H1 (cell line): ENCODE results near the gene PTMA. TPM values are rescaled to one million over a fixed set of nuclear protein-coding genes. Genes with fewer than 3 reads are reported as not detected.
A peak's percentile ranks its signal among the peaks of the same experiment; 100 is the strongest.

Source experiments
- CTCF ChIA-PET: fragments of 300-600 bp; sonication (Branson Sonifier 250); formaldehyde crosslinking; loops from one replicate; lab custom pipeline; 2021; ENCODE audit not compliant: partially characterized antibody; lab: Charles Lee
- POLR2A ChIA-PET: fragments of 300-600 bp; sonication (Branson Sonifier 250); formaldehyde crosslinking; loops from one replicate; lab custom pipeline; 2021; ENCODE audit warnings: inconsistent platforms; ENCODE audit not compliant: partially characterized antibody; lab: Charles Lee
- DNase-seq, 2 experiments: peaks; one replicate each; pipeline versions ENCODE4 v3.0.0 to v3.0.0-alpha.2; 2010 to 2022; ENCODE audit warnings: low spot score in 2 of 2, low read depth in 1 of 2, mixed read lengths in 1 of 2
- FAIRE-seq: peaks from 2 replicates; lab custom pipeline; 2011; peaks lifted over from hg19 to GRCh38; lab: Jason Lieb, UNC
- H2AFZ ChIP-seq: 2 replicates; pipeline ENCODE4 v1.8.1; 2012; ENCODE audit warnings: low read length, inconsistent platforms
- H2AK5ac ChIP-seq: 2 replicates; pipeline ENCODE4 v1.6.1; 2013; ENCODE audit warnings: low read depth, low read length
- H2BK120ac ChIP-seq: replicated peaks from 2 replicates; pipeline ENCODE3; 2013; ENCODE audit warnings: low read depth, low read length, inconsistent platforms
- H2BK12ac ChIP-seq: 2 replicates; pipeline ENCODE4 v1.6.1; 2013; ENCODE audit warnings: low read depth, low read length
- H2BK15ac ChIP-seq: 2 replicates; pipeline ENCODE4 v1.6.1; 2013; ENCODE audit warnings: low read length
- H2BK20ac ChIP-seq: 2 replicates; pipeline ENCODE4 v1.6.1; 2013; ENCODE audit warnings: low read length
- H2BK5ac ChIP-seq: 2 replicates; pipeline ENCODE4 v1.6.1; 2013; ENCODE audit warnings: low read depth, low read length
- H3K14ac ChIP-seq: 2 replicates; pipeline ENCODE4 v1.6.1; 2013; ENCODE audit warnings: inconsistent platforms; ENCODE audit not compliant: insufficient read length
- H3K18ac ChIP-seq: 2 replicates; pipeline ENCODE4 v1.6.1; 2013; ENCODE audit warnings: low read length; ENCODE audit errors: extremely low read depth
- H3K23ac ChIP-seq: 2 replicates; pipeline ENCODE4 v1.6.1; 2013; ENCODE audit warnings: inconsistent platforms; ENCODE audit not compliant: insufficient read length
- H3K23me2 ChIP-seq: 2 replicates; pipeline ENCODE4 v1.6.1; 2013; ENCODE audit warnings: low read depth, low read length
- H3K27ac ChIP-seq: 2 replicates; pipeline ENCODE4 v1.6.1; 2011; ENCODE audit warnings: low read depth, low read length, inconsistent platforms
- H3K27me3 ChIP-seq, 4 experiments: replicated peaks in 1 of 4; 1 replicate in 1 of 4; 2 replicates in 3 of 4; pipeline versions ENCODE4 v1.6.1 to v1.8.1; 2011 to 2013; ENCODE audit warnings: low read length in 3 of 4, mild to moderate bottlenecking in 3 of 4, inconsistent platforms in 2 of 4, mixed read lengths in 2 of 4, moderate library complexity in 1 of 4; ENCODE audit not compliant: control insufficient read depth in 3 of 4, insufficient read depth in 3 of 4; ENCODE audit errors: extremely low read depth in 1 of 4
- H3K36me3 ChIP-seq, 4 experiments: 2 replicates each; pipeline versions ENCODE4 v1.6.1 to v1.8.1; 2011 to 2013; ENCODE audit warnings: mild to moderate bottlenecking in 4 of 4, low read length in 3 of 4, moderate library complexity in 2 of 4, control low read depth in 1 of 4, inconsistent platforms in 1 of 4; ENCODE audit not compliant: insufficient read depth in 4 of 4, control insufficient read depth in 2 of 4
- H3K4ac ChIP-seq: replicated peaks from 2 replicates; pipeline ENCODE3; 2013; ENCODE audit warnings: low read length, low read depth, mixed read lengths, inconsistent platforms; ENCODE audit not compliant: insufficient read length
- H3K4me1 ChIP-seq, 4 experiments: replicated peaks in 1 of 4; 1 replicate in 1 of 4; 2 replicates in 3 of 4; pipeline versions ENCODE4 v1.6.1 to v1.8.1; 2011 to 2013; ENCODE audit warnings: low read length in 3 of 4, inconsistent platforms in 2 of 4, mixed read lengths in 1 of 4; ENCODE audit not compliant: insufficient read depth in 4 of 4, control insufficient read depth in 3 of 4
- H3K4me2 ChIP-seq, 2 experiments: 2 replicates each; pipeline versions ENCODE4 v1.6.1 to v1.8.1; 2011 to 2013; ENCODE audit warnings: low read depth in 2 of 2, low read length in 2 of 2, control low read depth in 1 of 2, inconsistent platforms in 1 of 2, mild to moderate bottlenecking in 1 of 2; ENCODE audit not compliant: insufficient read depth in 1 of 2
- H3K4me3 ChIP-seq, 4 experiments: fragments of 200-600, 300-600 bp in 1 of 4; sonication (generic), shearing (Covaris generic), sonication (Bioruptor Twin) in 1 of 4; 2 replicates each; pipeline versions ENCODE4 v1.5.1 to v1.8.1; 2011 to 2016; ENCODE audit warnings: low read length in 4 of 4, low read depth in 3 of 4, control low read depth in 2 of 4, inconsistent platforms in 2 of 4, mild to moderate bottlenecking in 2 of 4, mixed read lengths in 1 of 4, moderate library complexity in 1 of 4; ENCODE audit not compliant: insufficient read depth in 2 of 4; ENCODE audit errors: extremely low read depth in 1 of 4
- H3K56ac ChIP-seq: replicated peaks from 2 replicates; pipeline ENCODE3; 2013; ENCODE audit warnings: low read depth, mild to moderate bottlenecking, mixed read lengths, low read length, inconsistent platforms; ENCODE audit not compliant: insufficient read length
- H3K79me1 ChIP-seq: 2 replicates; pipeline ENCODE4 v1.6.1; 2013; ENCODE audit warnings: low read depth, low read length, control low read depth
- H3K79me2 ChIP-seq, 2 experiments: 2 replicates each; pipeline versions ENCODE4 v1.6.1 to v1.8.1; 2012 to 2013; ENCODE audit warnings: low read length in 2 of 2, mild to moderate bottlenecking in 2 of 2, inconsistent platforms in 1 of 2; ENCODE audit not compliant: insufficient read depth in 2 of 2, control insufficient read depth in 1 of 2
- H3K9ac ChIP-seq, 4 experiments: replicated peaks in 1 of 4; 1 replicate in 1 of 4; 2 replicates in 3 of 4; pipeline versions ENCODE4 v1.6.1 to v1.8.1; 2011 to 2013; ENCODE audit warnings: low read depth in 3 of 4, low read length in 3 of 4, control low read depth in 2 of 4, mild to moderate bottlenecking in 2 of 4, moderate library complexity in 2 of 4, inconsistent platforms in 1 of 4; ENCODE audit errors: extremely low read depth in 1 of 4
- H3K9me3 ChIP-seq, 2 experiments: 2 replicates each; pipeline versions ENCODE4 v1.6.1 to v1.8.1; 2012 to 2013; ENCODE audit warnings: mild to moderate bottlenecking in 2 of 2, moderate library complexity in 2 of 2, control low read depth in 1 of 2, inconsistent platforms in 1 of 2, low read depth in 1 of 2, low read length in 1 of 2, mixed read lengths in 1 of 2; ENCODE audit not compliant: insufficient read depth in 2 of 2
- H4K20me1 ChIP-seq, 2 experiments: replicated peaks in 1 of 2; 2 replicates each; pipeline versions ENCODE3 to v1.8.1; 2011 to 2013; ENCODE audit warnings: inconsistent platforms in 2 of 2, low read length in 2 of 2, mild to moderate bottlenecking in 1 of 2; ENCODE audit not compliant: insufficient read depth in 2 of 2, control insufficient read depth in 1 of 2
- H4K5ac ChIP-seq: 2 replicates; pipeline ENCODE4 v1.6.1; 2013; ENCODE audit warnings: low read length, low read depth, mixed read lengths, inconsistent platforms; ENCODE audit not compliant: insufficient read length
- H4K8ac ChIP-seq: 2 replicates; pipeline ENCODE4 v1.8.0; 2013; ENCODE audit warnings: mild to moderate bottlenecking, moderate library complexity, low read length, inconsistent platforms; ENCODE audit not compliant: insufficient read depth; ENCODE audit errors: extremely low read depth
- H4K91ac ChIP-seq: replicated peaks from 2 replicates; pipeline ENCODE3; 2013; ENCODE audit warnings: low read length, mixed read lengths, inconsistent platforms; ENCODE audit not compliant: insufficient read length
- NANOG ChIP-seq: IDR thresholded peaks from 2 replicates; pipeline ENCODE4 v1.6.1; 2011; ENCODE audit warnings: low read length, low read depth, mild to moderate bottlenecking, inconsistent platforms; ENCODE audit not compliant: insufficient read depth, poor library complexity, severe bottlenecking
- WGBS, 2 experiments: shearing (Covaris generic) in 1 of 2; methylation state at CpG; one replicate each; pipeline versions ENCODE4 v1.1.6 to v1.1.7; 2013 to 2015; ENCODE audit warnings: low lambda C conversion rate in 2 of 2, mixed read lengths in 2 of 2, inconsistent platforms in 1 of 2, low coverage in 1 of 2, missing lambda C conversion rate in 1 of 2; ENCODE audit not compliant: insufficient replicate concordance in 2 of 2, insufficient coverage in 1 of 2, insufficient read length in 1 of 2; ENCODE audit errors: extremely low coverage in 1 of 2, missing lambda C conversion rate in 1 of 2; 5-methylcytosine and 5-hydroxymethylcytosine counted together
- polyA plus RNA-seq, 7 experiments: library from polyadenylated mRNA; depleted of rRNA in 3 of 7; stranded (reverse) in 5 of 7; unstranded in 2 of 7; fragments of >200 nt in 5 of 7; fragments of 200-250 nt in 2 of 7; gene quantifications; 1 replicate in 5 of 7; 2 replicates in 1 of 7; 4 replicates in 1 of 7; pipeline versions ENCODE4 v1.2.1 to v1.2.3, GENCODE V29; 2011 to 2013; ENCODE audit warnings: missing spikeins in 2 of 7, mixed read lengths in 2 of 7
- total RNA-seq: library from RNA; stranded (reverse); fragmentation: NEBNext Ultra II Directional; extraction: Animal tissue kit (Norgen Biotek cat#: 25700); gene quantifications from 2 replicates; pipeline ENCODE4 v1.2.1, GENCODE V29; 2021

The PTMA gene
- total and polyA plus RNA-seq, 2 of the 8 experiments (the other 6 are each of a cell fraction or from before 2014, with no cell fraction given): 683 to 2,680 TPM

GRCh38 chr2:231701456-231702373 lies 6.6 kb upstream of the PTMA start:
- H2BK120ac ChIP-seq: peak overlapping the region; percentile 28
- H3K56ac ChIP-seq: no peak overlapping the region
- peaks cover 0 to 10% (median 3%) of the 10 kb centered on the region in 4 experiments; a peak in 5 of 7 replicates for H3K4me1 ChIP-seq
- peaks cover 5% of the 10 kb centered on the region; the same call in 1 of the 2 replicates for H3K79me1 ChIP-seq
- no peak overlapping the region for H3K23ac ChIP-seq
- no peak overlapping the region for H3K14ac ChIP-seq
- peak overlapping the region; percentile 55; the same call in 1 of the 2 replicates for H2BK5ac ChIP-seq
- H4K5ac ChIP-seq: no peak overlapping the region
- no peaks in the 10 kb centered on the region for H3K9me3 ChIP-seq
- ChIA-PET POLR2A (interaction anchor here (1.1 to 22.8 kb wide), 5 partner anchors 13 to 88 kb away, joined by 3 to 1080 read pairs (median 13); no protein-coding TSS in a partner anchor), CTCF (interaction anchor here (0.9 to 7.2 kb wide), 10 partner anchors 7 to 101 kb away, joined by 3 to 135 read pairs (median 9); no protein-coding TSS in a partner anchor)
- peaks cover 7% of the 10 kb centered on the region for H3K23me2 ChIP-seq
- H2BK15ac ChIP-seq: no peak overlapping the region
- no peaks in the 10 kb centered on the region for H3K27me3 ChIP-seq
- DNase-seq (no peak), FAIRE-seq (no peak)
- H3K79me2 ChIP-seq: peaks cover 0 to 16% of the 10 kb centered on the region in 2 experiments; a peak in 2 of 4 replicates
- peak overlapping the region; percentile 35; the same call in 1 of the 2 replicates for H2BK12ac ChIP-seq
- 86% methylated on average over 22 of the region's 22 CpGs; no CpG with 5 or more reads in 1 of the 2 experiments for WGBS, 2 experiments
- H4K8ac ChIP-seq: no peak overlapping the region
- H4K91ac ChIP-seq: no peak overlapping the region
- H3K27ac ChIP-seq: no peak overlapping the region; the same call in 1 of the 2 replicates
- no peak overlapping the region for H3K4me3 ChIP-seq
- H3K9ac ChIP-seq: no peak overlapping the region; a peak in 1 of 7 replicates
- no peak overlapping the region for H2BK20ac ChIP-seq
- no peak overlapping the region for H3K18ac ChIP-seq
- H2AK5ac ChIP-seq: 0 out of 2 replicates have a peak overlapping the region, but pooled peaks have one; percentile 26
- H3K36me3 ChIP-seq: no peaks in the 10 kb centered on the region
- no peak overlapping the region for H3K4ac ChIP-seq
- H4K20me1 ChIP-seq: no peaks in the 10 kb centered on the region
- H3K4me2 ChIP-seq: no peak overlapping the region
- no peak overlapping the region for H2AFZ ChIP-seq
- no peak for TF ChIP-seq NANOG
